Articular chondrocyte of knee joint (primary cell): ENCODE measurements around the gene TBC1D3H. TPM values are rescaled to one million over a fixed set of nuclear protein-coding genes. Genes with fewer than 3 reads are reported as not detected.

Experiments
- small RNA-seq: library from RNA; depleted of rRNA; stranded (forward); fragments of <200 nt; gene quantifications from one replicate; pipeline ENCODE3, GENCODE V24; 2012
- total RNA-seq: library from RNA; depleted of rRNA; stranded (reverse); fragments of >200 nt; gene quantifications from 2 replicates; pipeline ENCODE4 v1.2.3, GENCODE V29; 2012

TBC1D3H gene
- total RNA-seq = 0.11 TPM in 1 of 2 replicates, not detected in the other

DNA sequence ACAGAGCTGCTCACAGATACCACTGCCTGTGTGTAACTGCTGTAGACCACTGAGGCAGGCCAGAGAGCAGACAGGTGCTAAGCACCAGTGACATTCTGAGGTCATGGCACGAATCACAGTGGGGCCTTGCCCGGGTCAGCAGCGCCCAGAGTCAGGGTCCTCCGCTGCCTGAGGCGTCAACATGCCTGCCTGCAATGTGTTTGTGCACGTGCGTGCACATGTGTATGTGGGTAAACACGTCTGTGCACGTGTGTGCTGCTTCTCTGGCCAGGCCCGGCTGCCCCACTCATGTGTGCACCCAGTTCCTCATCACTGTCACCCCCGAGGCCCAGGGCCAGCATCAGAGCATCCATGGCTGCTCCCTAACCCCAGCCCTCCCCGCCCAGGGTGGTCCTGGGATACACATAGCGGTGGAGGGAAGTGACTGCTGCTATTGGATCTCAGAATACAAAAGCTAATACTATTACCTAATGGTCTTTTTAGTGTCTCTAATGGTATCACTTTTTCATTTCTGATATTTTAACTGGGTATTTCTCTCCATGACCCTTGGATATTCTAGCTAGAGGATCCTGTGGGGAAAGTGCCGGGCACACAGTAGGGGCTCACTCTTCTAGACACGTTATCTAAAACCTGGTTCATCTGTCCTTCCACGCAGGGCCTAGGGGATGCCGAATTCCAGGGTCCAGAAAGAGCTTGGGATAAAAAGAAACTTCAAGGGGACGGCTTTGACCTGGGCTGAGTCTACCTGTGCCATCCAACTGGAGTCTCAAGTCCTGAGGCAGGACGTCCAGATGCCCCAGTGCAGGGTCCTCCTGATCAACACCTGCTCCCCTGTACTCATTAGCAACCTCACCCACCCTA is at the start of gene TBC1D3H:
TSS of gene TBC1D3H (minus strand) at position 51 of the 861 bp plus-strand sequence. CDS start 1,540 bp downstream, outside the sequence.

Small RNAs within 50 kb of the gene (small RNA-seq; reads per million reads assigned to genes)
- gene RNU6-1192P = not detected

Other genes with a start within 250 kb of the TBC1D3H start
- 1.0 TPM in 1 of 2 replicates, not detected in the other for gene TBC1D3B, start 211.8 kb downstream of the TBC1D3H start, total RNA-seq
- gene CCL3L1, start 191.7 kb downstream of the TBC1D3H start, total RNA-seq = not detected in 2 replicates
- gene CCL4L2, start 177.4 kb downstream of the TBC1D3H start, total RNA-seq = not detected in 2 replicates
- gene TBC1D3I, start 123.9 kb downstream of the TBC1D3H start, total RNA-seq = not detected in 2 replicates
- not detected in 2 replicates for gene TBC1D3G, start 64.6 kb downstream of the TBC1D3H start, total RNA-seq
- gene ZNHIT3, start 98.2 kb upstream of the TBC1D3H start, total RNA-seq = 30.1 and 32.8 TPM in 2 replicates
- gene MYO19, start 146.4 kb upstream of the TBC1D3H start, total RNA-seq = 30.9 and 36.6 TPM in 2 replicates
- 4.5 and 10.2 TPM in 2 replicates for gene PIGW, start 146.6 kb upstream of the TBC1D3H start, total RNA-seq
- 66.8 and 75.5 TPM in 2 replicates for gene GGNBP2, start 156.5 kb upstream of the TBC1D3H start, total RNA-seq
- gene DHRS11, start 203.4 kb upstream of the TBC1D3H start, total RNA-seq = 2.7 and 3.8 TPM in 2 replicates
- 2.1 and 2.7 TPM in 2 replicates for gene MRM1, start 213.1 kb upstream of the TBC1D3H start, total RNA-seq